IMR-90 (cell line): ENCODE data around the gene SERINC3.

Experiments
- POLR2A ChIP-seq: IDR thresholded peaks from 2 replicates; pipeline ENCODE4 v1.6.1; 2012; ENCODE audit warnings: mild to moderate bottlenecking, low read depth, low read length
- TF ChIP-seq, protein P1 (sequence below): conservative IDR thresholded peaks from 2 replicates; pipeline ENCODE4 v1.5.1; 2012; ENCODE audit warnings: mild to moderate bottlenecking, low read depth, low read length, improper control_type of control experiment

DNA sequence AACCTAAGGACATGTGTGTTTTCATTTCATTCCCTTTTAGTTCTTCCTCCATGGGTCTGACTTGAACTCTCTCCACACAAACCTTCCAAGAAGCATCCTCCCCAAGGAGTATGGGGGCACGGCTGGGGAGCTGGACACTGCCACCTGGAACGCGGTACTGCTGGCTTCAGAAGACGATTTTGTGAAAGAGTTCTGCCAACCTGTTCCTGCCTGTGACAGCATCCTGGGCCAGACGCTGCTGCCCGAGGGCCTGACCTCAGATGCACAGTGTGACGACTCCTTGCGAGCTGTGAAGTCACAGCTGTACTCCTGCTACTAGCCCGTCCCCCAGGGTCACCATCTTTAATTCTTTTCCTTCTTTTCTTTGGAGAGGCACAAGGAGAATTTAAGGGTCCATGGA is 32.6 kb downstream of the SERINC3 start:
- TF ChIP-seq, protein P1, sequence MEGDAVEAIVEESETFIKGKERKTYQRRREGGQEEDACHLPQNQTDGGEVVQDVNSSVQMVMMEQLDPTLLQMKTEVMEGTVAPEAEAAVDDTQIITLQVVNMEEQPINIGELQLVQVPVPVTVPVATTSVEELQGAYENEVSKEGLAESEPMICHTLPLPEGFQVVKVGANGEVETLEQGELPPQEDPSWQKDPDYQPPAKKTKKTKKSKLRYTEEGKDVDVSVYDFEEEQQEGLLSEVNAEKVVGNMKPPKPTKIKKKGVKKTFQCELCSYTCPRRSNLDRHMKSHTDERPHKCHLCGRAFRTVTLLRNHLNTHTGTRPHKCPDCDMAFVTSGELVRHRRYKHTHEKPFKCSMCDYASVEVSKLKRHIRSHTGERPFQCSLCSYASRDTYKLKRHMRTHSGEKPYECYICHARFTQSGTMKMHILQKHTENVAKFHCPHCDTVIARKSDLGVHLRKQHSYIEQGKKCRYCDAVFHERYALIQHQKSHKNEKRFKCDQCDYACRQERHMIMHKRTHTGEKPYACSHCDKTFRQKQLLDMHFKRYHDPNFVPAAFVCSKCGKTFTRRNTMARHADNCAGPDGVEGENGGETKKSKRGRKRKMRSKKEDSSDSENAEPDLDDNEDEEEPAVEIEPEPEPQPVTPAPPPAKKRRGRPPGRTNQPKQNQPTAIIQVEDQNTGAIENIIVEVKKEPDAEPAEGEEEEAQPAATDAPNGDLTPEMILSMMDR, result no peak
- no peak for TF ChIP-seq POLR2A
